GM23248 (cell line): ENCODE results near the gene PDYN. TPM values are rescaled to one million over a fixed set of nuclear protein-coding genes. Genes with fewer than 3 reads are reported as not detected.
A peak's percentile ranks its signal among the peaks of the same experiment; 100 is the strongest.

Experiments used
- DNase-seq: peaks from one replicate; pipeline ENCODE4 v3.0.0-alpha.2; 2015
- H2AFZ ChIP-seq: fragments of 200-600 bp; sonication (generic); 2 replicates; pipeline ENCODE4 v1.6.1; 2016; ENCODE audit warnings: antibody characterized with exemption
- H3F3A ChIP-seq: fragments of 200-600 bp; sonication (generic); 2 replicates; pipeline ENCODE4 v1.6.1; 2016; ENCODE audit warnings: mild to moderate bottlenecking, antibody characterized with exemption, mixed run types; ENCODE audit not compliant: insufficient read depth
- H3K27ac ChIP-seq: fragments of 200-600 bp; sonication (generic); 2 replicates; pipeline ENCODE4 v1.5.1; 2016; ENCODE audit warnings: mild to moderate bottlenecking
- H3K27me3 ChIP-seq: fragments of 200-600 bp; sonication (generic); replicated peaks from 2 replicates; pipeline ENCODE4 v1.6.1; 2016; ENCODE audit warnings: mild to moderate bottlenecking; ENCODE audit not compliant: insufficient read depth
- H3K36me3 ChIP-seq: fragments of 200-600 bp; sonication (generic); 2 replicates; pipeline ENCODE4 v1.6.1; 2016; ENCODE audit warnings: low read depth, mild to moderate bottlenecking
- H3K4me1 ChIP-seq: fragments of 200-600 bp; sonication (generic); 2 replicates; pipeline ENCODE4 v1.6.1; 2016; ENCODE audit warnings: mild to moderate bottlenecking; ENCODE audit not compliant: insufficient read depth
- H3K4me2 ChIP-seq: fragments of 200-600 bp; sonication (generic); one replicate; pipeline ENCODE4 v1.6.1; 2016; ENCODE audit warnings: mild to moderate bottlenecking; ENCODE audit not compliant: unreplicated experiment
- H3K4me3 ChIP-seq: fragments of 200-600 bp; sonication (generic); 2 replicates; pipeline ENCODE4 v1.5.1; 2016; ENCODE audit warnings: mild to moderate bottlenecking
- H3K79me2 ChIP-seq: fragments of 200-600 bp; sonication (generic); 2 replicates; pipeline ENCODE4 v1.6.1; 2016; ENCODE audit warnings: mild to moderate bottlenecking; ENCODE audit not compliant: insufficient read depth
- H3K9ac ChIP-seq: fragments of 200-600 bp; sonication (generic); 2 replicates; pipeline ENCODE4 v1.6.1; 2016; ENCODE audit warnings: mild to moderate bottlenecking
- H3K9me2 ChIP-seq: fragments of 200-600 bp; sonication (generic); 2 replicates; pipeline ENCODE4 v1.6.1; 2016; ENCODE audit warnings: mixed run types, mild to moderate bottlenecking, moderate library complexity; ENCODE audit not compliant: insufficient read depth
- H3K9me3 ChIP-seq: fragments of 200-600 bp; sonication (generic); one replicate; pipeline ENCODE4 v1.6.1; 2017; ENCODE audit warnings: low read depth
- H4K20me1 ChIP-seq: fragments of 200-600 bp; sonication (generic); 2 replicates; pipeline ENCODE4 v1.6.0; 2016; ENCODE audit not compliant: insufficient read depth
- EZH2 ChIP-seq: fragments of 200-600 bp; sonication (generic); IDR thresholded peaks from 2 replicates; pipeline ENCODE4 v1.6.1; 2018; ENCODE audit warnings: antibody characterized with exemption, mild to moderate bottlenecking; ENCODE audit not compliant: insufficient read depth, poor library complexity, severe bottlenecking
- EZH2phosphoT487 ChIP-seq: fragments of 200-600 bp; sonication (generic); IDR thresholded peaks from 2 replicates; pipeline ENCODE4 v1.6.1; 2018; ENCODE audit warnings: antibody characterized with exemption, moderate library complexity, mild to moderate bottlenecking, low read depth; ENCODE audit not compliant: insufficient read depth
- WGBS, 2 experiments: methylation state at CpG; one replicate each; pipeline ENCODE4 v1.1.6; 2015 to 2017; ENCODE audit warnings: low lambda C conversion rate in 2 of 2, low coverage in 1 of 2; ENCODE audit errors: missing lambda C conversion rate in 2 of 2; 5-methylcytosine and 5-hydroxymethylcytosine counted together
- in situ Hi-C: fragments of 300-500 bp; cut with MboI; formaldehyde crosslinking; loops from 2 replicates; pipeline ENCODE4 v1.15.0; 2020
- polyA plus RNA-seq: library from polyadenylated mRNA; unstranded; fragments of >200 nt; fragmentation: Nextera tagmentation; extraction: Ambion mirVana; gene quantifications from 2 replicates; pipeline ENCODE4 v1.2.1, GENCODE V29; 2016
- total RNA-seq: library from RNA; depleted of rRNA; stranded (reverse); fragments of >200 nt; shearing (Covaris generic); gene quantifications from 2 replicates; pipeline ENCODE4 v1.2.3, GENCODE V29; 2014

Gene PDYN
- total and polyA plus RNA-seq, 2 experiments from 2014 or later: not detected

- Histone ChIP-seq H4K20me1 (no peaks in the 10 kb centered on the region), H3K27ac (peak overlapping the region; percentile 49), H3K36me3 (0 out of 2 replicates have a peak, but pooled peaks cover 6% of the 10 kb centered on the region), H3K4me1 (peaks cover 38% of the 10 kb centered on the region), H3K4me3 (0 out of 2 replicates have a peak overlapping the region, but pooled peaks have one; percentile 24), H3K9me3 (no peaks in the 10 kb centered on the region), H3K79me2 (no peaks in the 10 kb centered on the region), H3K4me2 (peak overlapping the region; percentile 27), H3F3A (peaks cover 33% of the 10 kb centered on the region), H3K27me3 (no peaks in the 10 kb centered on the region), H2AFZ (no peak overlapping the region), H3K9me2 (no peaks in the 10 kb centered on the region), H3K9ac (0 out of 2 replicates have a peak overlapping the region, but pooled peaks have one; percentile 6)
- TF ChIP-seq EZH2phosphoT487 (no peak), EZH2 (no peak)
- WGBS, 2 experiments: 26% methylated on average over 8 of the region's 8 CpGs
- peak; percentile 78 for DNase-seq
- in situ Hi-C loops: no loop called here
These were observed 52.6 kb downstream of the PDYN start for GRCh38 chr20:1941226-1941625.

DNA sequence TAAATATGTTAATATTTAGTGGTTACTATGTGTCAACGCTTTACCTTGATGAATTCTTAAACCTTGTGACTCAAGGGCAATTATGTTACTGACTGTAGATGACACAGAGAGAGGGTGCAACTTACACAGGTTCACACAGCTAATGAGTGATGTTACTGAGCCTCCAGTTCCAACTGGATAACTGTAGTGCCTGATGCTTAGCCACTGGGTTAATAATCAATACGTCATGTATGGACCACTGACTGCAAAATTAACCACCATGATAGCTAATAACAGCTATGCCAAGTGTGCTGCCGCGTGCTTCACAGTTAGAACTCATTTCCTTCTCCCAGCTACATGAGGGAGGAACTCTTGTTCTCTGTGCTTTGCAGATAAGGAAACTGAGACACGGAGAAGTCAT, 53.3 kb downstream of the PDYN start:
- peaks cover 39% of the 10 kb centered on the region for H3K4me1 ChIP-seq

DNA sequence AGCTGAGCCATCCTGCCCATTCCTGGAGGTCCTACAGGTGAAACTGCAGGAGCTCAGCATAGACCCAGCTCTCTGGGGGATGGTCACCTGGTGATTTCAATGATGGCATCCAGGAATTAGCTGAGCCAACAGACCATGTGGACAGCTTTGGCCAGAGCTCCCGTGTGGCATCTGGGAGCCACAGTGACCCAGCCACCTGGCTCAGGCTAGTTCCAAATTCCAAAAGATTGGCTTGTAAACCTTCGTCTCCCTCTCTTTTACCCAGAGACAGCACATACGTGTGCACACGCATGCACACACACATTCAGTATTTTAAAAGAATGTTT, 54.6 kb downstream of the PDYN start:
- WGBS, 2 experiments: 80 to 86% methylated on average over 4 of the region's 4 CpGs
- no peak overlapping the region for H2AFZ ChIP-seq
- in situ Hi-C loops: no loop called here
- no peaks in the 10 kb centered on the region for H3K27me3 ChIP-seq
- no peaks in the 10 kb centered on the region for H3K9me3 ChIP-seq
- no peaks in the 10 kb centered on the region for H3K9me2 ChIP-seq
- no peaks in the 10 kb centered on the region for H4K20me1 ChIP-seq
- no peak overlapping the region for H3K4me2 ChIP-seq
- no peak for DNase-seq
- H3K4me3 ChIP-seq: no peak overlapping the region
- 0 out of 2 replicates have a peak, but pooled peaks cover 6% of the 10 kb centered on the region for H3K36me3 ChIP-seq
- H3F3A ChIP-seq: peaks cover 35% of the 10 kb centered on the region
- TF ChIP-seq EZH2 (no peak), EZH2phosphoT487 (no peak)
- H3K4me1 ChIP-seq: peaks cover 39% of the 10 kb centered on the region
- H3K9ac ChIP-seq: no peak overlapping the region
- no peaks in the 10 kb centered on the region for H3K79me2 ChIP-seq
- H3K27ac ChIP-seq: no peak overlapping the region

More for the DNA sequence above, 53.3 kb downstream of the PDYN start:
- H3K79me2 ChIP-seq: no peaks in the 10 kb centered on the region
- H4K20me1 ChIP-seq: no peaks in the 10 kb centered on the region
- peak overlapping the region; percentile 49 for H3K27ac ChIP-seq
- TF ChIP-seq EZH2phosphoT487: no peak
- no peak for TF ChIP-seq EZH2
- no peaks in the 10 kb centered on the region for H3K9me3 ChIP-seq
- no peaks in the 10 kb centered on the region for H3K27me3 ChIP-seq
- H3F3A ChIP-seq: peaks cover 33% of the 10 kb centered on the region
- WGBS, 2 experiments: 94 to 96% methylated on average over 5 of the region's 5 CpGs
- DNase-seq: peak; percentile 32
- no peak overlapping the region for H3K4me3 ChIP-seq
- no peak overlapping the region for H3K9ac ChIP-seq
- in situ Hi-C loops: no loop called here
- H2AFZ ChIP-seq: no peak overlapping the region
- 0 out of 2 replicates have a peak, but pooled peaks cover 6% of the 10 kb centered on the region for H3K36me3 ChIP-seq
- no peaks in the 10 kb centered on the region for H3K9me2 ChIP-seq
- no peak overlapping the region for H3K4me2 ChIP-seq

DNA sequence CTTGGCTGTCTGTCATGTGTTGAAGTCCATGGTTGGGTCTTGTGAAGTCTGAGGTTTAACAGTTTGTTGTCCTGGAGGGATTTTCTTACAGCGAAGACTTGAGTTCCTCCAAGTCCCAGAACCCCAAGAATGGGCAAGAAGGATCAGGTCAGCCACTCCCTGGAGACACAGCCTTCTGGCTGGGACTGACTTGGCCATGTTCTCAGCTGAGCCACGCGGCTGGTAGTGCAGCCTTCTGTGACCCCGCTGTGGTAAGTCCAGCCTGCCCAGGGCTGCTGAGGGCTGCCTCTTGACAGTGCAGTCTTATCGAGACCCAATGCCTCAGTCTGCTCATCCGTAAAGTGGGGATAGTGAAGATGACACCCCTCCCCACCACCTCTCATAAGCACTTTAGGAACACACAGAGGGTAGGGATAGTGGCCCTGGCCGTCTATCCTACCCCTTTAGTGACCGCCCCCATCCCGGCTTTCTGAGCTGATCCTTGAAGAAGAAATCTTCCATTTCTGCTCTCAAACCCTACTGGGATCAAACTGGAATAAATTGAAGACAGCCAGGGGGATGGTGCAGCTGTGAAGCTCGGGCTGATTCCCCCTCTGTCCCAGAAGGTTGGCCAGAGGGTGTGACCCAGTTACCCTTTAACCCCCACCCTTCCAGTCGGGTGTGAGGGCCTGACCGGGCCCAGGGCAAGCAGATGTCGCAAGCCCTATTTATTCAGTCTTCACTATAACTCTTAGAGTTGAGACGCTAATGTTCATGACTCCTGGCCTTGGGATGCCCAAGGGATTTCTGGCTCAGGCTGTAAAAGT, 55.2 kb downstream of the PDYN start:
- no peaks in the 10 kb centered on the region for H3K79me2 ChIP-seq
- no peak overlapping the region for H2AFZ ChIP-seq
- H3K36me3 ChIP-seq: 0 out of 2 replicates have a peak, but pooled peaks cover 6% of the 10 kb centered on the region
- peaks cover 38% of the 10 kb centered on the region for H3K4me1 ChIP-seq
- H3F3A ChIP-seq: peaks cover 36% of the 10 kb centered on the region
- no peak overlapping the region for H3K4me2 ChIP-seq
- H3K9ac ChIP-seq: no peak overlapping the region
- H3K9me2 ChIP-seq: no peaks in the 10 kb centered on the region
- no peak overlapping the region for H3K4me3 ChIP-seq
- DNase-seq: no peak
- in situ Hi-C loops: no loop called here
- TF ChIP-seq EZH2 (no peak), EZH2phosphoT487 (no peak)
- no peak overlapping the region for H3K27ac ChIP-seq
- 80 to 86% methylated on average over 14 of the region's 14 CpGs for WGBS, 2 experiments
- no peaks in the 10 kb centered on the region for H3K9me3 ChIP-seq
- H3K27me3 ChIP-seq: no peaks in the 10 kb centered on the region
- no peaks in the 10 kb centered on the region for H4K20me1 ChIP-seq
